SK-N-SH (cell line): Measurements from ENCODE around the gene NSUN2. TPM values are rescaled to one million over a fixed set of nuclear protein-coding genes. Genes with fewer than 3 reads are reported as not detected.

Source experiments
- CTCF ChIA-PET: fragments of 300-600, 350-600 bp; formaldehyde crosslinking; extraction: SDS; loops from one replicate; lab custom pipeline; 2021; lab: Yijun Ruan, JAX
- POLR2A ChIA-PET: fragments of 350-600 bp; sonication (Branson Sonifier 250); formaldehyde crosslinking; extraction: SDS; loops from one replicate; lab custom pipeline; 2020; ENCODE audit warnings: antibody characterized with exemption, inconsistent platforms; lab: Yijun Ruan, JAX
- DNase-seq: peaks from one replicate; pipeline ENCODE4 v3.0.0; 2012
- H2AFZ ChIP-seq: fragments of 200-600 bp; sonication (generic); 2 replicates; pipeline ENCODE4 v1.8.1; 2016; ENCODE audit warnings: antibody characterized with exemption, mild to moderate bottlenecking, low read depth
- H3F3A ChIP-seq: fragments of 200-600 bp; sonication (generic); replicated peaks from 2 replicates; pipeline ENCODE3; 2016; ENCODE audit warnings: antibody characterized with exemption, mild to moderate bottlenecking; ENCODE audit not compliant: insufficient read depth
- H3K27ac ChIP-seq, 2 experiments: fragments of 200-500 bp in 1 of 2; fragments of 200-600 bp in 1 of 2; sonication (Bioruptor generic) in 1 of 2; sonication (generic), shearing (Covaris generic) in 1 of 2; 2 replicates each; pipeline versions ENCODE4 v1.5.1 to v1.6.1; 2014 to 2016; ENCODE audit warnings: low read depth in 2 of 2, inconsistent platforms in 1 of 2, low read length in 1 of 2, mild to moderate bottlenecking in 1 of 2, mixed read lengths in 1 of 2
- H3K27me3 ChIP-seq: fragments of 200-600 bp; sonication (generic), shearing (Covaris generic); 2 replicates; pipeline ENCODE4 v1.6.1; 2016; ENCODE audit warnings: mixed run types; ENCODE audit not compliant: insufficient read depth
- H3K36me3 ChIP-seq, 2 experiments: fragments of 200-500 bp in 1 of 2; fragments of 200-600 bp in 1 of 2; sonication (Bioruptor generic) in 1 of 2; sonication (generic) in 1 of 2; replicated peaks in 1 of 2; 2 replicates each; pipeline versions ENCODE3 to v1.5.1; 2014 to 2016; ENCODE audit warnings: low read length in 1 of 2, mild to moderate bottlenecking in 1 of 2; ENCODE audit not compliant: insufficient read depth in 2 of 2, control insufficient read depth in 1 of 2
- H3K4me1 ChIP-seq, 2 experiments: fragments of 200-500 bp in 1 of 2; fragments of 200-600 bp in 1 of 2; sonication (Bioruptor generic) in 1 of 2; sonication (generic), shearing (Covaris generic) in 1 of 2; 2 replicates each; pipeline versions ENCODE4 v1.5.1 to v1.6.1; 2014 to 2016; ENCODE audit warnings: low read depth in 1 of 2, low read length in 1 of 2, mixed run types in 1 of 2; ENCODE audit not compliant: insufficient read depth in 2 of 2, control insufficient read depth in 1 of 2
- H3K4me2 ChIP-seq: fragments of 200-600 bp; sonication (generic), shearing (Covaris generic); 2 replicates; pipeline ENCODE4 v1.6.1; 2017; ENCODE audit warnings: mixed run types
- H3K4me3 ChIP-seq, 2 experiments: fragments of 200-500 bp in 1 of 2; fragments of 200-600 bp in 1 of 2; sonication (Bioruptor generic) in 1 of 2; sonication (generic), shearing (Covaris generic) in 1 of 2; 2 replicates each; pipeline versions ENCODE4 v1.5.1 to v1.8.1; 2014 to 2016; ENCODE audit warnings: low read depth in 2 of 2, inconsistent platforms in 1 of 2, low read length in 1 of 2, mild to moderate bottlenecking in 1 of 2, mixed read lengths in 1 of 2, moderate library complexity in 1 of 2
- H3K79me2 ChIP-seq: fragments of 200-600 bp; sonication (generic); 2 replicates; pipeline ENCODE4 v1.8.1; 2017; ENCODE audit warnings: mild to moderate bottlenecking; ENCODE audit not compliant: insufficient read depth
- H3K9ac ChIP-seq: fragments of 200-600 bp; sonication (generic); 2 replicates; pipeline ENCODE4 v1.6.1; 2017; ENCODE audit warnings: mixed run types
- H3K9me2 ChIP-seq: fragments of 200-600 bp; sonication (generic); 2 replicates; pipeline ENCODE4 v1.6.1; 2017; ENCODE audit warnings: mixed run types
- H3K9me3 ChIP-seq: fragments of 200-600 bp; sonication (generic); 2 replicates; pipeline ENCODE4 v1.6.1; 2017; ENCODE audit warnings: mixed run types, mild to moderate bottlenecking, moderate library complexity
- H4K20me1 ChIP-seq: fragments of 200-600 bp; sonication (generic); 2 replicates; pipeline ENCODE4 v1.6.1; 2017; ENCODE audit warnings: mild to moderate bottlenecking, mixed run types; ENCODE audit not compliant: insufficient read depth
- CHD2 ChIP-seq: fragments of 150-350 bp; IDR thresholded peaks from 2 replicates; pipeline ENCODE4 v1.6.1; 2018; ENCODE audit warnings: low read length; ENCODE audit not compliant: partially characterized antibody
- CTCF ChIP-seq: fragments of 200-600 bp; sonication (generic); IDR thresholded peaks from 2 replicates; pipeline ENCODE4 v1.6.1; 2017; ENCODE audit warnings: antibody characterized with exemption, mild to moderate bottlenecking, moderate library complexity
- FOSL2 ChIP-seq: IDR thresholded peaks from 2 replicates; pipeline ENCODE4 v1.4.0; 2012; ENCODE audit warnings: low read depth, mild to moderate bottlenecking, moderate library complexity, borderline replicate concordance
- FOXJ3 ChIP-seq: sonication (generic); formaldehyde crosslinking; IDR thresholded peaks from 2 replicates; pipeline ENCODE4 v1.5.1; 2020; ENCODE audit warnings: mild to moderate bottlenecking, missing genetic modification reagents
- FOXM1 ChIP-seq: IDR thresholded peaks from 2 replicates; pipeline ENCODE4 v1.4.0; 2012; ENCODE audit warnings: low read depth, mild to moderate bottlenecking
- GABPA ChIP-seq: IDR thresholded peaks from 2 replicates; pipeline ENCODE4 v1.4.0; 2012; ENCODE audit warnings: low read depth, mild to moderate bottlenecking
- MXI1 ChIP-seq: IDR thresholded peaks from 2 replicates; pipeline ENCODE4 v1.6.1; 2012; ENCODE audit warnings: mild to moderate bottlenecking, low read depth, low read length, improper control_type of control experiment
- PBX3 ChIP-seq: IDR thresholded peaks from 2 replicates; pipeline ENCODE4; 2012
- RAD21 ChIP-seq: IDR thresholded peaks from 2 replicates; pipeline ENCODE4 v1.6.1; 2012; ENCODE audit warnings: mild to moderate bottlenecking, low read length
- RFX5 ChIP-seq: IDR thresholded peaks from 2 replicates; pipeline ENCODE4 v1.6.1; 2012; ENCODE audit warnings: mild to moderate bottlenecking, improper control_type of control experiment, low read length
- RXRA ChIP-seq: IDR thresholded peaks from 2 replicates; pipeline ENCODE4 v1.4.0; 2012; ENCODE audit warnings: low read depth, mild to moderate bottlenecking, borderline replicate concordance
- SIN3A ChIP-seq: IDR thresholded peaks from 2 replicates; pipeline ENCODE4 v1.6.1; 2012; ENCODE audit warnings: low read depth, mild to moderate bottlenecking, low read length, moderate library complexity, borderline replicate concordance
- TAF1 ChIP-seq: IDR thresholded peaks from 2 replicates; pipeline ENCODE4 v1.6.1; 2012; ENCODE audit warnings: low read depth, mild to moderate bottlenecking, low read length, moderate library complexity, borderline replicate concordance
- TCF12 ChIP-seq: IDR thresholded peaks from 2 replicates; pipeline ENCODE4 v1.4.0; 2012
- USF1 ChIP-seq: IDR thresholded peaks from 2 replicates; pipeline ENCODE4 v1.4.0; 2012; ENCODE audit warnings: low read depth, borderline replicate concordance
- USF2 ChIP-seq: fragments of 150-350 bp; IDR thresholded peaks from 2 replicates; pipeline ENCODE4 v1.6.1; 2017; ENCODE audit warnings: antibody characterized with exemption, low read length, low read depth, borderline replicate concordance
- YY1 ChIP-seq: IDR thresholded peaks from 2 replicates; pipeline ENCODE4 v1.4.0; 2012; ENCODE audit warnings: low read depth, mild to moderate bottlenecking
- WGBS: methylation state at CpG from one replicate; pipeline ENCODE4 v1.1.6; 2017; ENCODE audit warnings: low lambda C conversion rate; 5-methylcytosine and 5-hydroxymethylcytosine counted together
- polyA plus RNA-seq, 3 experiments: library from polyadenylated mRNA; depleted of rRNA; stranded (reverse); fragments of >200 nt; gene quantifications; 2 replicates each; pipeline ENCODE4 v1.2.3, GENCODE V29; 2012

Gene NSUN2
- polyA plus RNA-seq, 1 of the 3 experiments (the other 2 are of a cell fraction) = 78.9 TPM

- Histone ChIP-seq H4K20me1 (no peaks in the 10 kb centered on the region), H3K4me3 (no peak overlapping the region), H3F3A (no peaks in the 10 kb centered on the region), H3K9me2 (no peaks in the 10 kb centered on the region), H3K4me1 (no peaks in the 10 kb centered on the region), H2AFZ (no peak overlapping the region), H3K27ac (no peak overlapping the region), H3K79me2 (no peaks in the 10 kb centered on the region), H3K4me2 (no peak overlapping the region), H3K9me3 (no peaks in the 10 kb centered on the region), H3K9ac (no peak overlapping the region), H3K27me3 (no peaks in the 10 kb centered on the region), H3K36me3 (peaks cover 28 to 33% of the 10 kb centered on the region in 2 experiments)
- no peak for TF ChIP-seq CTCF
- POLR2A ChIA-PET = no interaction called here
- no peak for DNase-seq
- WGBS = 92% methylated on average over 13 of the region's 13 CpGs
- CTCF ChIA-PET = no interaction called here
These were observed 27.3 kb upstream of the NSUN2 start for GRCh38 chr5:6659941-6660684.

GRCh38 chr5:6656680-6657079, 23.8 kb upstream of the NSUN2 start:
- Histone ChIP-seq H3F3A (no peaks in the 10 kb centered on the region), H3K9me3 (no peaks in the 10 kb centered on the region), H4K20me1 (no peaks in the 10 kb centered on the region), H3K9ac (no peak overlapping the region), H3K79me2 (peaks cover 5% of the 10 kb centered on the region; the same call in 1 of the 2 replicates), H3K9me2 (no peaks in the 10 kb centered on the region), H3K27ac (no peak overlapping the region), H3K4me3 (no peak overlapping the region), H2AFZ (no peak overlapping the region), H3K4me2 (no peak overlapping the region), H3K27me3 (no peaks in the 10 kb centered on the region), H3K4me1 (no peaks in the 10 kb centered on the region), H3K36me3 (peaks cover 28 to 41% of the 10 kb centered on the region in 2 experiments)
- no peak for DNase-seq
- WGBS = 96% methylated on average over 5 of the region's 5 CpGs
- ChIA-PET POLR2A (no interaction called here), CTCF (no interaction called here)
- TF ChIP-seq RXRA (no peak), RFX5 (no peak), SIN3A (no peak), YY1 (no peak), GABPA (no peak), RAD21 (no peak), USF2 (no peak), TAF1 (no peak), FOSL2 (no peak), USF1 (no peak), TCF12 (no peak), PBX3 (no peak), CHD2 (no peak), FOXM1 (no peak), FOXJ3 (no peak), MXI1 (no peak)
